Pancreas (tissue), 10 donors: ENCODE results near the gene CRADD. TPM values are rescaled to one million over a fixed set of nuclear protein-coding genes. Genes with fewer than 3 reads are reported as not detected.

Experiments
- ATAC-seq, 4 donors: fragments of 200-7000 bp; cut with Tn5 transposase; one replicate each; pipeline versions ENCODE4 v1.8.0 to v1.9.1; 2020; ENCODE audit warnings: mild to moderate bottlenecking in 4 of 4, moderate library complexity in 4 of 4
- DNase-seq, 6 donors: peaks; one replicate each; pipeline ENCODE4 v3.0.0-alpha.2; 2020
- FAIRE-seq: peaks from 2 replicates; lab custom pipeline; 2012; peaks lifted over from hg19 to GRCh38; lab: Jason Lieb, UNC
- H3K27ac ChIP-seq, 4 donors: fragments of 200-600 bp; sonication (generic); 1 replicate in 3 of 4; 2 replicates in 1 of 4; pipeline versions ENCODE4 v1.5.0 to v1.8.0; 2020
- H3K27me3 ChIP-seq, 4 donors: fragments of 200-600 bp; one replicate each; pipeline ENCODE4 v1.8.0; 2021
- H3K36me3 ChIP-seq, 3 donors: fragments of 200-600 bp; sonication (generic) in 1 of 3; one replicate each; pipeline versions ENCODE4 v1.5.0 to v1.8.0; 2020 to 2021
- H3K4me1 ChIP-seq, 3 donors: fragments of 200-600 bp; one replicate each; pipeline ENCODE4 v1.8.0; 2021
- H3K4me3 ChIP-seq, 4 donors: fragments of 200-600 bp; sonication (generic) in 2 of 4; one replicate each; pipeline versions ENCODE4 v1.5.0 to v1.8.0; 2020 to 2021
- H3K9me3 ChIP-seq, 4 donors: fragments of 200-600 bp; one replicate each; pipeline ENCODE4 v1.8.0; 2021
- CTCF ChIP-seq, 4 donors: fragments of 200-600 bp; sonication (generic) in 3 of 4; IDR thresholded peaks; one replicate each; pipeline versions ENCODE4 v1.5.0 to v1.8.0; 2021; ENCODE audit warnings: antibody characterized with exemption in 4 of 4
- WGBS, 2 donors: extraction: QIAGEN DNeasy Blood & Tissue Kit; methylation state at CpG; one replicate each; pipeline ENCODE4 v1.1.7; 2013; 5-methylcytosine and 5-hydroxymethylcytosine counted together
- intact Hi-C, 3 donors: fragments of 100-400 bp; cut with DNase I; formaldehyde crosslinking; loops; one replicate each; pipeline versions ENCODE4 v1.11.1 to v1.14.2; 2022
- polyA plus RNA-seq, 2 donors: library from polyadenylated mRNA; stranded (reverse); fragments of 200-250 nt; gene quantifications; one replicate each; pipeline ENCODE4 v1.2.3, GENCODE V29; 2013
- total RNA-seq, 6 donors: library from RNA; stranded (reverse); fragmentation: NEBNext Ultra II Directional in 4 of 6; extraction: Animal tissue kit (Norgen Biotek cat#: 25700) in 4 of 6; gene quantifications; one replicate each; pipeline versions ENCODE4 v1.2.1 to v1.2.4, GENCODE V29; 2021 to 2023
- donor health status: healthy with polysubstance abuse.
- donor health status: DM: no; HTN: no; CAD: no; lungs with moderate emphysema.
- donor health status: DM: no; HTN: no; CAD: no.
- donor health status: control.
- donor health status: control.
- donor health status: Bipolar disorder and iron deficiency.
- donor health status: DM: yes; HTN: yes; CAD: no.
- donor health status: DM: no; HTN: no; CAD: no.
- donor health status: DM: no; HTN: no; CAD: no.
- donor health status: DM: yes; HTN: yes; CAD: no.

The CRADD gene
- total and polyA plus RNA-seq, 8 donors: 5.3 to 12.3 (median 9.2) TPM

- Histone ChIP-seq H3K27ac (no peak overlapping the region), H3K27me3 (no peaks in the 10 kb centered on the region), H3K4me1 (peaks cover 0 to 12% (median 2%) of the 10 kb centered on the region in 3 donors), H3K36me3 (no peaks in the 10 kb centered on the region), H3K9me3 (no peaks in the 10 kb centered on the region), H3K4me3 (no peak overlapping the region)
- intact Hi-C loops: no loop called here
- WGBS, 2 donors: 83 to 86% methylated on average over 9 of the region's 9 CpGs
- TF ChIP-seq CTCF (IDR thresholded peaks at IDR 0.05): no peak
- FAIRE-seq (no peak), DNase-seq (no peak), ATAC-seq (no peak)
Measured at GRCh38 chr12:93818488-93819049, 141.4 kb downstream of the CRADD start.

GRCh38 chr12:93819050-93819491, 141.9 kb downstream of the CRADD start:
- H3K9me3 ChIP-seq: no peaks in the 10 kb centered on the region
- TF ChIP-seq CTCF (IDR thresholded peaks at IDR 0.05): no peak
- H3K4me1 ChIP-seq: peaks cover 0 to 7% (median 0%) of the 10 kb centered on the region in 3 donors
- FAIRE-seq: no peak
- peak in 3 of 4 donors; percentile 48 to 59 (median 57) for ATAC-seq
- no peaks in the 10 kb centered on the region for H3K36me3 ChIP-seq
- peak in 1 of 6 donors; percentile 6 for DNase-seq
- no peak overlapping the region for H3K27ac ChIP-seq
- WGBS, 2 donors: 84 to 92% methylated on average over 4 of the region's 4 CpGs
- intact Hi-C loops: no loop called here
- no peak overlapping the region for H3K4me3 ChIP-seq
- H3K27me3 ChIP-seq: no peaks in the 10 kb centered on the region

- Histone ChIP-seq H3K27me3 (no peaks in the 10 kb centered on the region), H3K36me3 (no peaks in the 10 kb centered on the region), H3K4me1 (peaks cover 0 to 3% (median 0%) of the 10 kb centered on the region in 3 donors), H3K9me3 (no peaks in the 10 kb centered on the region), H3K4me3 (no peak overlapping the region), H3K27ac (peak overlapping the region in 1 of 4 donors; percentile 16)
- FAIRE-seq (no peak), DNase-seq (no peak), ATAC-seq (peak in 3 of 4 donors; percentile 28 to 34 (median 32))
- WGBS, 2 donors: 80 to 93% methylated on average over 8 of the region's 8 CpGs
- intact Hi-C loops: no loop called here
- TF ChIP-seq CTCF (IDR thresholded peaks at IDR 0.05): no peak
Measured at GRCh38 chr12:93823616-93824391, 146.6 kb downstream of the CRADD start.

GRCh38 chr12:93824514-93825500, 147.6 kb downstream of the CRADD start:
- peak in 1 of 4 donors; percentile 12 for ATAC-seq
- Histone ChIP-seq H3K4me3 (no peak overlapping the region), H3K9me3 (no peaks in the 10 kb centered on the region), H3K36me3 (no peaks in the 10 kb centered on the region), H3K27me3 (no peaks in the 10 kb centered on the region), H3K4me1 (peaks cover 0 to 3% (median 0%) of the 10 kb centered on the region in 3 donors), H3K27ac (no peak overlapping the region)
- no peak for DNase-seq
- FAIRE-seq: no peak
- TF ChIP-seq CTCF (IDR thresholded peaks at IDR 0.05): no peak
- intact Hi-C loops: no loop called here
- 75 to 78% methylated on average over 11 of the region's 11 CpGs for WGBS, 2 donors
